ENCODE measurements around the gene KRTAP21-3.
"Not testable (repeated sequence)": the region's sequence is repeated elsewhere in the genome, so short reads cannot be mapped to it uniquely, and the experiment has no call there.

Gene KRTAP21-3

GRCh38 chr21:30718239-30718909 is at the start of gene KRTAP21-3:
KRTAP21-3 (minus strand) TSS chr21:30718777; CDS start chr21:30718759, 18 bp downstream.
- DNase-seq = peak; percentile 26

GRCh38 chr21:30760776-30761175 is 42.2 kb upstream of the KRTAP21-3 start:
- no peak for DNase-seq

GRCh38 chr21:30758306-30758705 is 39.7 kb upstream of the KRTAP21-3 start:
- DNase-seq = no peak

GRCh38 chr21:30755328-30755727 is 36.8 kb upstream of the KRTAP21-3 start, which contains the start of gene KRTAP21-1:
KRTAP21-1 (minus strand) TSS chr21:30755428; CDS start chr21:30755378, 50 bp downstream.
- not testable (repeated sequence) for DNase-seq

- no peak for DNase-seq
These were observed 28.6 kb upstream of the KRTAP21-3 start, which contains the start of gene KRTAP21-2 for GRCh38 chr21:30747159-30747558. KRTAP21-2 (minus strand) TSS chr21:30747259; CDS start chr21:30747202, 57 bp downstream.

- DNase-seq = no peak
These were observed 21.9 kb upstream of the KRTAP21-3 start for GRCh38 chr21:30740462-30740861.

GRCh38 chr21:30733026-30733425 is 14.4 kb upstream of the KRTAP21-3 start:
- no peak for DNase-seq

- DNase-seq = no peak
These were observed 8.1 kb upstream of the KRTAP21-3 start for GRCh38 chr21:30726726-30727125.

- DNase-seq = no peak
These were observed 824 bp upstream of the KRTAP21-3 start for GRCh38 chr21:30719401-30719800.

GRCh38 chr21:30717105-30717504 is 1.5 kb downstream of the KRTAP21-3 start:
- no peak for DNase-seq

- DNase-seq = no peak
These were observed 3.6 kb downstream of the KRTAP21-3 start for GRCh38 chr21:30714946-30715345.

- no peak for DNase-seq
These were observed 4.1 kb downstream of the KRTAP21-3 start for GRCh38 chr21:30714456-30714855.

GRCh38 chr21:30713766-30714165 is 4.8 kb downstream of the KRTAP21-3 start:
- no peak for DNase-seq

GRCh38 chr21:30710499-30710898 is 8.1 kb downstream of the KRTAP21-3 start:
- peak; percentile 55 for DNase-seq

- DNase-seq = no peak
These were observed 11.2 kb downstream of the KRTAP21-3 start for GRCh38 chr21:30707409-30707808.

GRCh38 chr21:30695956-30696355 is 22.6 kb downstream of the KRTAP21-3 start:
- no peak for DNase-seq

GRCh38 chr21:30689822-30690221 is 28.8 kb downstream of the KRTAP21-3 start:
- DNase-seq = no peak

GRCh38 chr21:30684506-30684905 is 34.1 kb downstream of the KRTAP21-3 start:
- DNase-seq = no peak

GRCh38 chr21:30680586-30680985 is 38.0 kb downstream of the KRTAP21-3 start:
- DNase-seq = no peak

- no peak for DNase-seq
These were observed 41.8 kb downstream of the KRTAP21-3 start for GRCh38 chr21:30676737-30677136.

GRCh38 chr21:30674312-30674711 is 44.3 kb downstream of the KRTAP21-3 start:
- DNase-seq = no peak

- DNase-seq = no peak
These were observed 45.5 kb downstream of the KRTAP21-3 start for GRCh38 chr21:30672985-30673650.

GRCh38 chr21:30668776-30669175 is 49.8 kb downstream of the KRTAP21-3 start:
- DNase-seq = no peak
